Measurements from ENCODE around the gene ADAMTS4. TPM values are rescaled to one million over a fixed set of nuclear protein-coding genes. Genes with fewer than 3 reads are reported as not detected.

Gene ADAMTS4
- total RNA-seq, 4 donors from 2014 or later, result 1.3 to 2.6 (median 1.8) TPM

DNA sequence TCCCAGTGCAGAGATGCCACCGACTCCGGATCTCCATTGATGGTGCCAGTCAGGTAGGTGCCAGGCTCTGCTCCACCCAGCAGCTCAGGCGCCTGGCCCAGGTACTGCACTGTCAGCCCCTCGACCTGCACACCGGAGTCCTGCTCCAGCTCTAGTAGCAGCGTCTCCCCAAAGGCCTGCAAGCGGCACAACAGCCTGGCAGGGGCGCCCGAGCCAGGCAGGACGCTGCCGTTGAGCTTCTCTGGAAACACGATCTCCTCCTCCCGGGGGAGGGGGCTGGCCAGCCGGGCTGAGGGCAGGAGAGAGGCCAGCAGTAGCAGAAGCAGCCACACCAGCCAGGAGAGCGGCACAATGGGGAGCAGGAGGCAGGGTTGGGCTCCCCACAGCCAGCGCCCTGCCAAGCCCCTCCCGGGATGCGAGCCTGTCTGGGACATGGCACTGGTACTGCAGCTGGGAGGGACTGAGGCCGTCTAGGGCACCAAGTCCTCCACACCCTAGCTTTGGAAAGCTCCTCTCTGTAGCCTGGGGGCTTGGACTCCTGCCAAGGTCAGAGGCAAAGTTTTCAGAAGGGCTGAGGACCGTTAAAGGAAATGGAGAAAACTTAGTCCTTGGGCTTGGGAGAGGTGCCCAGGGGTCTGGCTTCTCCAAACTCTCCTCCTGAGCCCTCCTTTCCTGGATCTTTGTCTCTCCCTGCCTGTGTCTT is 509 bp downstream of the ADAMTS4 start:
- Histone ChIP-seq H3K4me3 (peak overlapping the region; percentile 14 to 65 (median 38)), H3K4me1 (peaks cover 46 to 93% (median 84%) of the 10 kb centered on the region in 3 donors), H3K27ac (peak overlapping the region; percentile 90 to 99 (median 97)), H3K9me3 (no peaks in the 10 kb centered on the region), H3K27me3 (no peaks in the 10 kb centered on the region), H3K36me3 (peaks cover 0 to 7% (median 0%) of the 10 kb centered on the region in 3 donors)
- no peak for DNase-seq
- WGBS, 2 donors, result 11 to 20% methylated on average over 1 to 6 of the region's 20 CpGs
- no peak for TF ChIP-seq POLR2A (IDR thresholded peaks at IDR 0.05)
- TF ChIP-seq, protein P1, sequence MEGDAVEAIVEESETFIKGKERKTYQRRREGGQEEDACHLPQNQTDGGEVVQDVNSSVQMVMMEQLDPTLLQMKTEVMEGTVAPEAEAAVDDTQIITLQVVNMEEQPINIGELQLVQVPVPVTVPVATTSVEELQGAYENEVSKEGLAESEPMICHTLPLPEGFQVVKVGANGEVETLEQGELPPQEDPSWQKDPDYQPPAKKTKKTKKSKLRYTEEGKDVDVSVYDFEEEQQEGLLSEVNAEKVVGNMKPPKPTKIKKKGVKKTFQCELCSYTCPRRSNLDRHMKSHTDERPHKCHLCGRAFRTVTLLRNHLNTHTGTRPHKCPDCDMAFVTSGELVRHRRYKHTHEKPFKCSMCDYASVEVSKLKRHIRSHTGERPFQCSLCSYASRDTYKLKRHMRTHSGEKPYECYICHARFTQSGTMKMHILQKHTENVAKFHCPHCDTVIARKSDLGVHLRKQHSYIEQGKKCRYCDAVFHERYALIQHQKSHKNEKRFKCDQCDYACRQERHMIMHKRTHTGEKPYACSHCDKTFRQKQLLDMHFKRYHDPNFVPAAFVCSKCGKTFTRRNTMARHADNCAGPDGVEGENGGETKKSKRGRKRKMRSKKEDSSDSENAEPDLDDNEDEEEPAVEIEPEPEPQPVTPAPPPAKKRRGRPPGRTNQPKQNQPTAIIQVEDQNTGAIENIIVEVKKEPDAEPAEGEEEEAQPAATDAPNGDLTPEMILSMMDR (IDR thresholded peaks at IDR 0.05), result no peak
- intact Hi-C loops (cut with DNase I), result no loop called here

DNA sequence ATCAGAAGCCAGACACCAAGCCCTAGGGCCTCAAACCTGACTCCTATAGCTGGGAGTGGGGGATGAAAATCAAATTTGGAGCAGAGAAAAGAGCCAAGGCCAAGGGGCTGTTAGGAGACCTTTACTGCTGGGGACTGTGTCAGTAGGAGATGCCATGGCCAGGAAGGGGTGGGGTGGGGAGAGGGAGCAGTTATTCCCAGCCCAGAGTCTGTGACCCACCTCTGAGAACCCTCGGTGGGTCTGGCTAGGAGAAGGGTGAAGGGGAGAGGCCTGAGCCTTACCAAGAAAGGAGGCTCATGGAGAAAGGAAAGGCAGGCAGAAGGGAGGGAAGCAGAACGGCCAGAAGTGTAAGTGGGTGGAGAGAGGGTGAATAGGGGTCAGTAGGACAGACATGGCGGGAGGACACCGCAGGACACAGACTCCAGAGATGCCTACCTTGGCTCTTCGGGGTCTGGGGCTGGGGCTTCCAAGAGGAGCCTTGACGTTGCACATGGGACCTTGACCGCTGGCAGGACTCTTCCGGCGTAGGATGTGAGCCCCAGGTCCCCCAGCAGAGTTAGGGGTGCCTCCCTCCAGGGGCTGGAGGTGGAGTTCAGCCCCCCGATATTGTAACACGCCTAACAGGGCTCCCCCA is 1.2 kb downstream of the ADAMTS4 start:
- Histone ChIP-seq H3K27ac (peak overlapping the region; percentile 90 to 99 (median 97)), H3K27me3 (no peaks in the 10 kb centered on the region), H3K4me1 (peaks cover 41 to 93% (median 82%) of the 10 kb centered on the region in 3 donors), H3K36me3 (peaks cover 0 to 11% (median 0%) of the 10 kb centered on the region in 3 donors), H3K9me3 (no peaks in the 10 kb centered on the region), H3K4me3 (peak overlapping the region; percentile 14 to 65 (median 38))
- DNase-seq, result no peak
- 52 to 59% methylated on average over 8 to 11 of the region's 11 CpGs for WGBS, 2 donors
- no peak for TF ChIP-seq POLR2A (IDR thresholded peaks at IDR 0.05)
- TF ChIP-seq, protein P1 (IDR thresholded peaks at IDR 0.05), result no peak
- intact Hi-C loops (cut with DNase I), result no loop called here

DNA sequence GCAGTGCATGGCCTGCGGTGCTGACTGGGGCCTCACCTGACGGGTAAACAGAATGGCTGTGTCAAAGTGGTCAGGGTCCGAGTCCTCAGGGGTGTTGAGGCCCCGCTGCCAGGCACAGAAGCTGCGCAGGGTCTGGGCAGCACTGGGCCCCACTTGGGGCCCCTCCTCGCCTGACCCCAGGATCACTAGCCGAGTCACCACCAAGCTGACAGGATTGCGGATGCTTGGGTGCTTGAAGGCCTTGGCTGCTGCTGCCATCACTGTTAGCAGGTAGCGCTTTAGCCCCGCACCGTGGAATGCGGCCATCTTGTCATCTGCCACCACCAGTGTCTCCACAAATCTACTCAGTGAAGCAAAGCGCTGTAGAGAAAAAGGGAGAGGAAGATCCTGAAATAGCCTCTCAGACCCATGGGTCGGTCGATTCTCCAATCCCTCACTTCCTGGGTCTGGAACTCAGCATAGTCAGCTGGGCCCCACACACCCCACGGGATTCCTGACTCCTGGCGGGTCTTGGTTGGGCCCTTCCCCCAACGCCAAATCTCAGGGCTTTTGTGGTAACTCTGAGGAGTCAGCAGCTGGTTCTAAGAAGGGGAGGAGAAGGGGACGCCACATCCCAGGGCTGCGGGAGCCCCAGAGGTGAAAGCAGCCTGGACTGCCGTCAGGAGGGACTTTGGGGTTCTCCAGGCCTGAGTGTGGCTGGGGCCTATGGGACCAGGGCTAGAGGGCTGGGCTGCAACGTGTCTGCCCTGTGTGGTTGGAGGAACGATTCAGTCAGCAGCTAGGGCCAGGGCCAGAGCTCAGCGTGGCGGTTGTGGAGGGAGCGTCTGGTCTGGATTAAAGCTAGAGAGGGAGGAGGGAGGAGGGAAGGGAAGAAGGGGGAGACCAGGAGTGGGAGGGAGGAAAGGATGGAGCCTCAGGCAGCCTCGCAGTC is 2.1 kb downstream of the ADAMTS4 start:
- peak in 1 of 4 donors; percentile 17 for TF ChIP-seq POLR2A (IDR thresholded peaks at IDR 0.05)
- TF ChIP-seq, protein P1 (IDR thresholded peaks at IDR 0.05), result no peak
- intact Hi-C loops (cut with DNase I), result no loop called here
- peaks cover 0 to 15% (median 0%) of the 10 kb centered on the region in 3 donors for H3K36me3 ChIP-seq
- DNase-seq, result no peak
- WGBS, 2 donors, result 42 to 53% methylated on average over 9 to 15 of the region's 27 CpGs
- H3K9me3 ChIP-seq, result no peaks in the 10 kb centered on the region
- H3K27ac ChIP-seq, result peak overlapping the region; percentile 90 to 99 (median 97)
- peak overlapping the region in 3 of 4 donors; percentile 38 to 65 (median 39) for H3K4me3 ChIP-seq
- H3K27me3 ChIP-seq, result no peaks in the 10 kb centered on the region
- H3K4me1 ChIP-seq, result peaks cover 41 to 99% (median 84%) of the 10 kb centered on the region in 3 donors

DNA sequence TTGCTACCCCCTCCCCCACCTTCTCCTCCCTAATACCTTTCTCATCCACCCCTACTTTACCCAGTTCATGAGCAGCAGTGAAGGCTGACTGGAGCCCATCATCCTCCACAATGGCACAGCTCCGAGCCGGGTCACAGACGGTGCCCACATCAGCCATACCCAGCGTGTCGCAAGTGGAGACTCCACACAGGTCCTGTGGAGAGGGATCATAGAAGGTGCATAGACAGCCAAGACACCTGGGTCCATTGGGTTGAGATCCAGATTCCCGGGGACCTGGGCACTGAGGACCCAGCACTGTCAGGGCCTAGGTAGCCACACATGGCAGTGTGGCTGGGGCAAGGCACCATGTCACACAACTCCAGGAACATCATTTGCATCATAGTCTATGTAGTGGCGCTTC is 2.7 kb downstream of the ADAMTS4 start:
- Histone ChIP-seq H3K4me3 (peak overlapping the region in 1 of 4 donors; percentile 65), H3K9me3 (no peaks in the 10 kb centered on the region), H3K27me3 (no peaks in the 10 kb centered on the region), H3K4me1 (peaks cover 35 to 95% (median 78%) of the 10 kb centered on the region in 3 donors), H3K27ac (peak overlapping the region in 3 of 4 donors; percentile 90 to 99 (median 99)), H3K36me3 (peaks cover 0 to 22% (median 0%) of the 10 kb centered on the region in 3 donors)
- no peak for DNase-seq
- intact Hi-C loops (cut with DNase I), result no loop called here
- 75 to 96% methylated on average over 2 to 4 of the region's 7 CpGs for WGBS, 2 donors
- TF ChIP-seq POLR2A (IDR thresholded peaks at IDR 0.05), result no peak
- TF ChIP-seq, protein P1 (IDR thresholded peaks at IDR 0.05), result no peak
